Fibroblast of villous mesenchyme (primary cell): Measurements from ENCODE around the gene ARID1A. TPM values are rescaled to one million over a fixed set of nuclear protein-coding genes. Genes with fewer than 3 reads are reported as not detected.
"Not testable (repeated sequence)": the region's sequence is repeated elsewhere in the genome, so short reads cannot be mapped to it uniquely, and the experiment has no call there.

ENCODE experiments used
- DNase-seq: peaks from one replicate; pipeline ENCODE4 v3.0.0-alpha.2; 2010; ENCODE audit warnings: low read depth
- H3K4me3 ChIP-seq: 2 replicates; pipeline ENCODE4 v1.5.1; 2011; ENCODE audit warnings: low read depth, mild to moderate bottlenecking, low read length
- total RNA-seq: library from RNA; depleted of rRNA; stranded (reverse); fragments of >200 nt; gene quantifications from 2 replicates; pipeline ENCODE4 v1.2.3, GENCODE V29; 2012
- TF ChIP-seq, protein P1 (sequence below): IDR thresholded peaks from 2 replicates; pipeline ENCODE4 v1.5.1; 2012; ENCODE audit warnings: low read depth, mild to moderate bottlenecking, low read length; ENCODE audit not compliant: insufficient read depth

Gene ARID1A
- total RNA-seq, 1 donor = 31.1 TPM

DNA sequence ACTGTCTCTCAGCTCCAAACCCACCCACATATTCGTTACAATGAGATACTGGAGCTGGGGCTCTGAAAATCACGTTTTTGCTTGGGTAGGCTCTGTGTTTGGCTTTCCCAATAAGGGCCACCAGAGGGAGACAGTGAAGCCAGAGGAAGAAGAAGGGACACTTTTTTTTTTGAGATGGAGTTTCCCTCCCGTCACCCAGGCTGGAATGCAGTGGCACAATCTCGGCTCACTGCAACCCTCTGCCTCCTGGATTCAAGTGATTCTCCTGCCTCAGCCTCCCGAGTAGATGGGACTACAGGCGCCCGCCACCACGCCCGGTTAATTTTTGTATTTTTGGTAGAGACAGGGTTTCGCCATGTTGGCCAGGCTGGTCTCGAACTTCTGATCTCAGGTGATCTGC, 114.3 kb downstream of the ARID1A start:
- TF ChIP-seq, protein P1, sequence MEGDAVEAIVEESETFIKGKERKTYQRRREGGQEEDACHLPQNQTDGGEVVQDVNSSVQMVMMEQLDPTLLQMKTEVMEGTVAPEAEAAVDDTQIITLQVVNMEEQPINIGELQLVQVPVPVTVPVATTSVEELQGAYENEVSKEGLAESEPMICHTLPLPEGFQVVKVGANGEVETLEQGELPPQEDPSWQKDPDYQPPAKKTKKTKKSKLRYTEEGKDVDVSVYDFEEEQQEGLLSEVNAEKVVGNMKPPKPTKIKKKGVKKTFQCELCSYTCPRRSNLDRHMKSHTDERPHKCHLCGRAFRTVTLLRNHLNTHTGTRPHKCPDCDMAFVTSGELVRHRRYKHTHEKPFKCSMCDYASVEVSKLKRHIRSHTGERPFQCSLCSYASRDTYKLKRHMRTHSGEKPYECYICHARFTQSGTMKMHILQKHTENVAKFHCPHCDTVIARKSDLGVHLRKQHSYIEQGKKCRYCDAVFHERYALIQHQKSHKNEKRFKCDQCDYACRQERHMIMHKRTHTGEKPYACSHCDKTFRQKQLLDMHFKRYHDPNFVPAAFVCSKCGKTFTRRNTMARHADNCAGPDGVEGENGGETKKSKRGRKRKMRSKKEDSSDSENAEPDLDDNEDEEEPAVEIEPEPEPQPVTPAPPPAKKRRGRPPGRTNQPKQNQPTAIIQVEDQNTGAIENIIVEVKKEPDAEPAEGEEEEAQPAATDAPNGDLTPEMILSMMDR = peak; percentile 79
- peak; percentile 61 for DNase-seq
- not testable (repeated sequence) for H3K4me3 ChIP-seq

DNA sequence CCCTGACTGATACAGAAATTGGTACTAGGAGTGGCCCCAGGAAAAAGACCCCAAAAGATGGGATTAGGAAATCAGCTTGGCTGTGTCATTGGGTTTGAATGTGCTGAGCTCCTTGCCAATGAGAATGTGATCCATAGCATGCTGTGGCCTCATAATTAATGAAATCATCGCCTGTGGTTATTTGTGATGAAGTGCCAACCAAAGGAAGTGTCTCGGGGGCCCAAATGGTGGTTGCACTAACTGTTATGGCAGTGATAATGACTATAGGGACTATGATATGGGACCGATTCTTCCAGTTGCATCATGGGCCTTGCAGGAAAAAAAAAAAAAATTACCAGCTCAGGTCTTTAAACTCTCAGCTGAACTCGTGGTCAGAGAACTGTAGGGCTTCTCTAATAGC, 115.2 kb downstream of the ARID1A start:
- no peak for DNase-seq
- no peak overlapping the region for H3K4me3 ChIP-seq
- TF ChIP-seq, protein P1 = no peak

DNA sequence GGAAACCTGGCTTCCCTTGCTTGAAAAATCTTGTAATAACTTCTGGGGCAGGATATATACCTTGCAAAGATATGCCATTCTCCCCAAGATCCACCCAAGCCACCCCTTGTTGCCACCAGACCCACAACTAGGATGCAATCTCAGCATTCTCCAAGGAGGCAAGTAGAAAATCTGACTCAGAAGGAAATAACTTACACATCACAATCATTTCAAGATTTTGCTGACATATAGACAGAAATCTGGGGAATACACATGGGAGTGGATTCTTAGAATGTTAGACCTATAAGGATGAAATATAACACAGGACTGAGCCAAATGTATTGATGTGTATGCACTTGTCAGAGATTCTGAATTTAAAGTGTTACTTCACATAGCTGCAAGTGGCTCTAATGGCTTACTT, 115.9 kb downstream of the ARID1A start:
- TF ChIP-seq, protein P1 = no peak

DNA sequence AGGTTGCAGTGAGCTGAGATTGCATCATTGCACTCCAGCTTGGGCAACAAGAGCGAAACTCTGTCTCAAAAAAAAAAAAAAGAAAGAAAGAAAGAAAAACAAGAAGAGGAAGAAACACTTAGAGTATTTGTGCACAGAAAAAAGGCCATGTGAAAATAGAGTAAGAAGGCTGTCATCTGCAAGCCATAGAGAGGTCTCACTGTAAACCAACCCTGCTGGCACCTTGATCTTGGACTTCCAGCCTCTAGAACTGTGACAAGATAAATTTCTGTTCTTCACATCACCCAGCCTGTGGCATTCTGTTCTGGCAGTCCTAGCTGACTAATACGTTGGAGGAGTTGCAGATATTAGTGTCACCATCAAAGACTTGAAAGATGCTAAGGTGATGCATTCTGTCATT, 118.6 kb downstream of the ARID1A start:
- DNase-seq = no peak
- TF ChIP-seq, protein P1 = no peak
- H3K4me3 ChIP-seq = no peak overlapping the region

More for the DNA sequence above, 115.9 kb downstream of the ARID1A start:
- DNase-seq = no peak
- no peak overlapping the region for H3K4me3 ChIP-seq

DNA sequence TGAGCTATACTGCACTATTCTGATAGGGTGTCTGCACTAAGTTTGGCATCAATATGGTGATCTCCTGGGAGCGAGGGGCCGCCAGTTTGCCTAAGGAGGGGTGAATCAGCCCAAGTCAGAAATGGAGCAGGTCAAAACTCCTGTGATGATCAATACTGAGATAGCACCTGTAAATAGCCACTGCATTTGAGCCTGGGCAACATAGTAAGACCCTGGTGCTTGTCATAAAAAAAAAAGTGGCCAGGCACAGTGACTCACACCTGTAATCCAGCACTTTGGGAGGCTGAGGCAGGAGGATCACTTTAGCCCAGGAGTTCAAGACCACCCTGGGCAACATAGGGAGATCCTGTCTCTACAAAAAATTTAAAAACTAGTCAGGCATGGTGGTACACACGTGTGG, 119.1 kb downstream of the ARID1A start:
- DNase-seq = no peak
- no peak overlapping the region for H3K4me3 ChIP-seq
- TF ChIP-seq, protein P1 = no peak

DNA sequence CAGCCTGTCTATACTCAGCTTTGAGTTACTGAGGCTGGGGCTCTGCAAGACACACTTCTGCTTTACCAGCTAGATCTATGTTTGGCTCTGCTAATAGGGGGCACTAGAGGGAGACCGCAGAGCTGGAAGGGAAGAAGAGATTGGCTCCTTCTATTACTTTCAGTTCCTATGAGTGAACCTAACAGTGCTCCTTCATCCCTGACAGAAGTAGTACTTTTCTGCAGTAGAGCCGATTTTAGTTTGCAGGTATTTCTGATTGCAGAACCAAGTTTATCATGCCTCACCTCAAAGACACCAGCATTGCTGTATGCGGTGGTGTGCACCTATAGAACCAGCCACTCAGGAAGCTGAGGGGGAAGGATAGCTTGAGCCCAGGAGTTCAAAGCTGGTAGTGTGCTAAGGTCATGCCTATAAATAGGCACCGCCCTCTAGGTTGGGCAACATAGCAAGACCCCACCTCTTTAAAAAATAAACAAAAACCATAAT, 125.0 kb downstream of the ARID1A start:
- DNase-seq = no peak
- TF ChIP-seq, protein P1 = peak; percentile 16
- H3K4me3 ChIP-seq = no peak overlapping the region

DNA sequence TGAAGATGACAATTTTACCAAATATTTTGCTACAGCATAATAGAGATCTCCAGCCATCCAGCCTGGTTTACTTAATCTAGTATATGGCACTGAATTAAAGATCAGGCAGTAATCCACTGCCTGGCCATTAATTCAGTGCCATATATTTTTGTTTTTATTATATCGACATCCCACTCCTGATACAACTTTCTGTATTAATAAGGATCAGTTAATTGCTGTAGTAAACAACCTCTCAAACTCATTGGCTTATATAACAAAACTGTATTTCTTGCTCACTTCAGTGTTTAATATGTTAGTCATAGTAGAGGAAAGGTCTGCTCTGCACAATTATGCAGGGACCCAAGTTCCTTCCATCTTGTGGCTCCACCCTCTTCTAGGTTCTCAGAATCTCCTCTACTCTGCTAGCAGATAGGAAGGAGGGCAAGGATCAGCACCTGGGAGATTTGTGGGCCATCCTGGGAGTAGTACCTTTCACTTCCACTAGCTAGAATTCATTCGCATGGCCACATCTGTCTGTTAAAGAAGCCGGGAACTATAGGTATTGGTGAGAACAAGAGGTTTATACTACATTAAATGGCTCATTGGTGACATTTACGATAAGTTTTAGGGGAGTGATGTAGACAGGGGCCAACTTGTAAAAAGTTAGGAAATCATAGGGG, 127.1 kb downstream of the ARID1A start:
- TF ChIP-seq, protein P1 = no peak
- DNase-seq = no peak
- H3K4me3 ChIP-seq = no peak overlapping the region
